Measurements from ENCODE around the gene RPL22.

The RPL22 gene

GRCh38 chr1:6140413-6140812 lies 59.0 kb downstream of the RPL22 start:
- TF ChIP-seq GATA2 (IDR thresholded peaks at IDR 0.05; ENCODE audit: low read depth, low read length) = no peak
- no peak for TF ChIP-seq GATA3 (IDR thresholded peaks at IDR 0.05; ENCODE audit: low read depth, low read length)

GRCh38 chr1:6137758-6138157 lies 61.6 kb downstream of the RPL22 start:
- no peak for TF ChIP-seq GATA2 (IDR thresholded peaks at IDR 0.05; ENCODE audit: low read depth, low read length)
- TF ChIP-seq GATA3 (IDR thresholded peaks at IDR 0.05; ENCODE audit: low read depth, low read length) = no peak

GRCh38 chr1:6136516-6137220 lies 62.7 kb downstream of the RPL22 start:
- TF ChIP-seq GATA2 (IDR thresholded peaks at IDR 0.05; ENCODE audit: low read depth, low read length) (no peak), GATA3 (IDR thresholded peaks at IDR 0.05; ENCODE audit: low read depth, low read length) (no peak)
